GM10248 (cell line): ENCODE results near the gene ST3GAL4.
A peak's percentile ranks its signal among the peaks of the same experiment; 100 is the strongest.

Experiments used
- CTCF ChIA-PET: fragments of 300-600 bp; sonication (Branson Sonifier 250); formaldehyde crosslinking; extraction: SDS; loops from one replicate; lab custom pipeline; 2021; ENCODE audit warnings: antibody characterized with exemption; lab: Yijun Ruan, JAX
- POLR2A ChIA-PET: fragments of 350-650 bp; sonication (Branson Sonifier 250); formaldehyde crosslinking; extraction: SDS; loops from one replicate; lab custom pipeline; 2020; ENCODE audit warnings: antibody characterized with exemption; lab: Yijun Ruan, JAX
- DNase-seq: peaks from one replicate; pipeline ENCODE4 v3.0.0; 2012; ENCODE audit errors: extremely low spot score
- TF ChIP-seq, protein P1 (sequence below): IDR thresholded peaks from 2 replicates; pipeline ENCODE4 v1.5.1; 2012; ENCODE audit warnings: mild to moderate bottlenecking, low read depth; ENCODE audit errors: extremely low read depth, missing control alignments, control extremely low read depth

Gene ST3GAL4

DNA sequence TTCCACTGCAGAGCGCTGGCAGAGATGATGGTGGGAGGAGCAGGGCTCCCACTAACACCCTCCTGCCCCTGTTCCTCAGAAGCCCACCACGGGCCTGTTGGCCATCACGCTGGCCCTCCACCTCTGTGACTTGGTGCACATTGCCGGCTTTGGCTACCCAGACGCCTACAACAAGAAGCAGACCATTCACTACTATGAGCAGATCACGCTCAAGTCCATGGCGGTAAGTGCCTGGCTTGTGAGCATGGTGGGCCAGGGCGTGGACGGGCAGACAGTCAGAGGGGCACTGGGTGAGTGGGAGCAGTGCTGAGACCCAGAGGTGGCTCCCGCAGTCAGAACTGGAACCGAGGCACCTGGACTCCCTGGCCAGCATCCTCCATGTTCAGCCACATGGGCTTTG is 57.9 kb downstream of the ST3GAL4 start:
- POLR2A ChIA-PET, result no interaction called here
- CTCF ChIA-PET, result no interaction called here
- DNase-seq, result no peak
- TF ChIP-seq, protein P1, sequence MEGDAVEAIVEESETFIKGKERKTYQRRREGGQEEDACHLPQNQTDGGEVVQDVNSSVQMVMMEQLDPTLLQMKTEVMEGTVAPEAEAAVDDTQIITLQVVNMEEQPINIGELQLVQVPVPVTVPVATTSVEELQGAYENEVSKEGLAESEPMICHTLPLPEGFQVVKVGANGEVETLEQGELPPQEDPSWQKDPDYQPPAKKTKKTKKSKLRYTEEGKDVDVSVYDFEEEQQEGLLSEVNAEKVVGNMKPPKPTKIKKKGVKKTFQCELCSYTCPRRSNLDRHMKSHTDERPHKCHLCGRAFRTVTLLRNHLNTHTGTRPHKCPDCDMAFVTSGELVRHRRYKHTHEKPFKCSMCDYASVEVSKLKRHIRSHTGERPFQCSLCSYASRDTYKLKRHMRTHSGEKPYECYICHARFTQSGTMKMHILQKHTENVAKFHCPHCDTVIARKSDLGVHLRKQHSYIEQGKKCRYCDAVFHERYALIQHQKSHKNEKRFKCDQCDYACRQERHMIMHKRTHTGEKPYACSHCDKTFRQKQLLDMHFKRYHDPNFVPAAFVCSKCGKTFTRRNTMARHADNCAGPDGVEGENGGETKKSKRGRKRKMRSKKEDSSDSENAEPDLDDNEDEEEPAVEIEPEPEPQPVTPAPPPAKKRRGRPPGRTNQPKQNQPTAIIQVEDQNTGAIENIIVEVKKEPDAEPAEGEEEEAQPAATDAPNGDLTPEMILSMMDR, result no peak

DNA sequence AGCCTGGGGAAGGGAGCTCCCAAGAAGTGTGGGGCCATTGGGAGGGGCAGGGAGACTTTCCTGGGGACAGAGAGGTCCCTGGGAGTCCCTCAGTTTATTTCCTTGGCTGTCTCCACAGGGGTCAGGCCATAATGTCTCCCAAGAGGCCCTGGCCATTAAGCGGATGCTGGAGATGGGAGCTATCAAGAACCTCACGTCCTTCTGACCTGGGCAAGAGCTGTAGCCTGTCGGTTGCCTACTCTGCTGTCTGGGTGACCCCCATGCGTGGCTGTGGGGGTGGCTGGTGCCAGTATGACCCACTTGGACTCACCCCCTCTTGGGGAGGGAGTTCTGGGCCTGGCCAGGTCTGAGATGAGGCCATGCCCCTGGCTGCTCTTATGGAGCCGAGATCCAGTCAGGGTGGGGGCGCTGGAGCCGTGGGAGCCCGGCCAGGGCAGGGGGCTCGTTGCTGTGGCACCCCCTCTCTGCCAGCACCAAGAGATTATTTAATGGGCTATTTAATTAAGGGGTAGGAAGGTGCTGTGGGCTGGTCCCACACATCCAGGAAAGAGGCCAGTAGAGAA is 58.4 kb downstream of the ST3GAL4 start:
- ChIA-PET CTCF (no interaction called here), POLR2A (no interaction called here)
- TF ChIP-seq, protein P1, result no peak
- no peak for DNase-seq

DNA sequence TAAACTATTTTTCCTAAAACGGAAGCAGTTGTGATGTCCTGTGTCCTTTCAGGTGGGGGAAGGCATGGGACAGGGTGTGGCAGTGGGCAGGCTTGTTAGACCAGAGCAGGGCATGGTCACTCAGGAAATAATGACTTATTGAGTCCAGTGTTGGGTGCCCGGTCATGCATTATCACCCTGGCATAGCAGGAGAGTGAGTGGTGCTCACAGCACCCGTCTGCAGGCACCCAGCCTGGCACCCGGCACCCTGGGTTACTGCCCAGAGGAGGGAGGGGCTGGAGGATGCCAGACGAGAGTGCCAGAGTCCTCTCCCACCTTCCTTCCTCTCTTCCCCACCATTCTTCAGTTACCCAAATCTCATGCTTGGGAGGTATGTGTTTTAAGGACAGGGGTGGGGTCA is 59.1 kb downstream of the ST3GAL4 start:
- CTCF ChIA-PET, result no interaction called here
- TF ChIP-seq, protein P1, result no peak
- POLR2A ChIA-PET, result no interaction called here
- no peak for DNase-seq

DNA sequence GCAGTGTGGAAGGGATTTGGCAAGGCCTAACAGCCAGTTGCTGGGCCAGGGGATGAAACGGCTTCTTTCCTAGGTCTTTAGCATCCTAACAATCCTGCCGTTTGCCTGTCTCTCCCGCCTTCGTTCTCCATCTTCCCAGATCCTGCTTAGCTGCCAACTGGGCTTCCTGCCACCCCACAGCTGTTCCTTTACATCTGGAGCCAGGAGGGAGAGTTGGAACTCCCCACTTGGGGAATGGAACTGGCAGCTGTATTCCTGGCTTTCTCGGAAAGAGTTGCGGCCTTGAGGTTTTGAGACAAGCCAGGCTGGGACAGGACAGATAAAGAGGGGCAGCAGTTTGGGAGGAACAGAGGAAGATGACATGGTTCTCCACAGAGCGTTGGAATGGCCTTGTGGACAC is 59.6 kb downstream of the ST3GAL4 start:
- DNase-seq, result no peak
- TF ChIP-seq, protein P1, result no peak
- ChIA-PET CTCF (interaction anchor here (1.9 kb wide), 1 partner anchor 66 kb away, joined by 4 read pairs; no protein-coding TSS in a partner anchor), POLR2A (no interaction called here)

DNA sequence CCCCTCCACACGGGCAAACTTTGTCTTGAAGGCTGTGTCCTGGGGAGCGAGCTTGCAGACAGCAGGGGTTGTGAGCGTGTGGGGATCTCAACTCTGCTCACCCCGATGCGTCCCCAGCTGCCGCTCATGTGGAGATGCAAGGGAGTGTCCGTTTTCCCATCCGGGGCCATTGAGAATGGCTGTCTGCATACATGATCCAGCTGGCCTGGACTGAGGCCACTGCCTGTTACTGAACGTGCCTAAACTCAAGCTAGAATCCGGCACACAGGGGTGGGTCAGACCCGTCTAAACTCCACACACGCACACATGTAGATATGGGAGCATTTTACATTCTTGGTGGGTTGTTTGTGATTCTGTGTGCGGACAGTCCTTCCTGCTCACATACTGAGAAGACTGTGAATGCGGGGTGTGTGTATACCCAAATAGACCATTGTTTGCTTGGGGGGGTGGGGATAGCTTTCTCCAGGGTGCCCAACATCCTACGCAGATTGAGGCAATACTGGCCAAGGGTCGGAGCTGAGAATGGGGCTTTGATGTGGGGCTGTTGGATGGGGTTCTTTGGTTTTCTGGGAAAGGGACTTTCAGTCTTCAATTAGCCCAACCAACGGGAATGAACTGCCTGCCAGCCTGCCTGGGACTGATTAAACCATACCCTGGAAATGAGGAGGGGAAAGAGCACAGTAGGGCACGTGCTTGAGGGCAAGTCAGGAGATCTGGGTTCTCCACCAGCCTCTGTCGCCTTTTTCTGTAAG is 60.4 kb downstream of the ST3GAL4 start:
- DNase-seq, result no peak
- TF ChIP-seq, protein P1, result no peak
- POLR2A ChIA-PET, result no interaction called here
- CTCF ChIA-PET, result interaction anchor here (1.1 to 1.9 kb wide), 2 partner anchors 11 to 65 kb away, joined by 4 read pairs; no protein-coding TSS in a partner anchor

DNA sequence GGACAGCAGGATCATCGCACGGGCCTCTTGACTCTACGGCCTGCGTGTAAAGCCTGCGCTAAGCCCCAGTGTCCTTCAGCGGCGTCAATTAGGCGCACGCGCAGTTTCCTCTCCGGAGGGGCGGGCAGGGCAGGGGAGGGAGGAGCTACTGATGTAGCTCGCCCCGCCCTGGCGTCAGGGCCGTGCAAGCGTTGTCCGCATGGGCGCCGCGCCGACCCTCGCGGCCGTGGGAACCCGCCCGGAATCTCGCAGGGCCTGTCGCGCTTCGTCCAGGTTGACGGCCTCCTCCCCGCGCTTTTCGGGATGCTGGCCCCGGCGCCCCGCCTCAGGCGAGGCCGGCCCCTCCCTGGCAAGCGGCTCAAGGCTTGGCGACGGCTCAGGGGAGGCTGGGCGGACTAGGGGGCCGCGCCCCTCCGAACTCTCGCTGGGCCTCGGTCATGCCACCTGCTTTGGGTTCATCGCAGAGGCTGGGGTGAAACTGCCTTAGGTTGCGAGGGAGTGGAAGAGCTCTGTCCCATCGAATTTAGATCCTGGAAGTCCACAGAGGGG is 61.1 kb downstream of the ST3GAL4 start:
- peak; percentile 84 for DNase-seq
- POLR2A ChIA-PET, result no interaction called here
- TF ChIP-seq, protein P1, result no peak
- CTCF ChIA-PET, result interaction anchor here (1.1 to 1.9 kb wide), 2 partner anchors 12 to 64 kb away, joined by 4 read pairs; no protein-coding TSS in a partner anchor
